ENCODE measurements around the gene CYB5R4. TPM values are rescaled to one million over a fixed set of nuclear protein-coding genes. Genes with fewer than 3 reads are reported as not detected.

The CYB5R4 gene
- total RNA-seq, 1 experiment from 2014 or later = 24.0 TPM

DNA sequence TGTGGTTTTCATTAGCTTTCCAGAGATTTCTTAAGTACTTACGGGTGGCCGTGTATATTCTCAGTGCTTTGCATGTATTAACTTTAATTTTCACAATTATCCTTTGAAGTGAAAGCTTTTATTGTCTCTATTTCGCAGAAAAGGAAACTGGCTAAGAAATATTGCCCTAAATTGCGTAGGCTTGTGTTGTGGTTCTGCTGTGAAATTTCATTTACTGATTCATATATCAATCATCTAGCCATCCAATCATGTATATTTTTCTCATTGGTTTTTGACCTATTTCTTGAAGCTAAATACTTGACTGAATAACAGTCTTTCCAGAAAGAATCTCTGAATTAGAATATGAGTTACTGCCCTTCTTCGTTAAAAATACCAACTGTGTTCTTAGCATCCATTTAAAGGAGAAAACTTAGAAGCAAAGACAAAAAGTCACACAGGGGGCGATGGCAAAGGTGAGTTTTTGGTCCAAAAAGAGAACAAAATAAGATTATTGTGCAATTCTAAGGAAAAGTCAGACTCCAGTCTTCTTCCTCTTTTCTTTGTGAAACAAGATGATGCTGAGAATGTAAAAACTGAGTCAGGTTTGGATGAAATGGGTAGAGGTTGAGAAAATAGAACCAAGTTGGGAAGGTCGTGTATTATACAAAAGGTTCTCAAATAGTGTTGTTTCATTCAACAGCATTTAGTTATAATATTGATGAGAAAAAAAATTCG is 1.4 kb downstream of the CYB5R4 start:
- intact Hi-C loops (cut with micrococcal nuclease) = no loop called here
- no peak for ATAC-seq
- POLR2A ChIA-PET = no interaction called here
- peaks cover 0 to 14% of the 10 kb centered on the region in 2 experiments; a peak in 2 of 4 replicates for H3K4me1 ChIP-seq (ENCODE audit: control insufficient read depth in 1 of 2, insufficient read depth in 2 of 2, low read length in 2 of 2)
- H4K20me1 ChIP-seq (ENCODE audit: insufficient read depth) = no peaks in the 10 kb centered on the region
- TF ChIP-seq, protein P1, sequence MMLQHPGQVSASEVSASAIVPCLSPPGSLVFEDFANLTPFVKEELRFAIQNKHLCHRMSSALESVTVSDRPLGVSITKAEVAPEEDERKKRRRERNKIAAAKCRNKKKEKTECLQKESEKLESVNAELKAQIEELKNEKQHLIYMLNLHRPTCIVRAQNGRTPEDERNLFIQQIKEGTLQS (IDR thresholded peaks at IDR 0.05) = no peak
- TF ChIP-seq EGR1 (IDR thresholded peaks at IDR 0.05; ENCODE audit: low read depth) = no peak
- TF ChIP-seq RAD21 (IDR thresholded peaks at IDR 0.05; ENCODE audit: low read depth) = no peak
- no peak for TF ChIP-seq EZH2 (IDR thresholded peaks at IDR 0.05)
- TF ChIP-seq, protein P2, sequence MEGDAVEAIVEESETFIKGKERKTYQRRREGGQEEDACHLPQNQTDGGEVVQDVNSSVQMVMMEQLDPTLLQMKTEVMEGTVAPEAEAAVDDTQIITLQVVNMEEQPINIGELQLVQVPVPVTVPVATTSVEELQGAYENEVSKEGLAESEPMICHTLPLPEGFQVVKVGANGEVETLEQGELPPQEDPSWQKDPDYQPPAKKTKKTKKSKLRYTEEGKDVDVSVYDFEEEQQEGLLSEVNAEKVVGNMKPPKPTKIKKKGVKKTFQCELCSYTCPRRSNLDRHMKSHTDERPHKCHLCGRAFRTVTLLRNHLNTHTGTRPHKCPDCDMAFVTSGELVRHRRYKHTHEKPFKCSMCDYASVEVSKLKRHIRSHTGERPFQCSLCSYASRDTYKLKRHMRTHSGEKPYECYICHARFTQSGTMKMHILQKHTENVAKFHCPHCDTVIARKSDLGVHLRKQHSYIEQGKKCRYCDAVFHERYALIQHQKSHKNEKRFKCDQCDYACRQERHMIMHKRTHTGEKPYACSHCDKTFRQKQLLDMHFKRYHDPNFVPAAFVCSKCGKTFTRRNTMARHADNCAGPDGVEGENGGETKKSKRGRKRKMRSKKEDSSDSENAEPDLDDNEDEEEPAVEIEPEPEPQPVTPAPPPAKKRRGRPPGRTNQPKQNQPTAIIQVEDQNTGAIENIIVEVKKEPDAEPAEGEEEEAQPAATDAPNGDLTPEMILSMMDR (IDR thresholded peaks at IDR 0.05 in 2 of 3, conservative IDR thresholded peaks at IDR 0.05 in 1 of 3; ENCODE audit: borderline replicate concordance in 1 of 3, insufficient read depth in 1 of 3, low read depth in 2 of 3, low read length in 2 of 3) = no peak
- no peak for TF ChIP-seq CBX3 (IDR thresholded peaks at IDR 0.05; ENCODE audit: low read depth)
- TF ChIP-seq, protein P3, sequence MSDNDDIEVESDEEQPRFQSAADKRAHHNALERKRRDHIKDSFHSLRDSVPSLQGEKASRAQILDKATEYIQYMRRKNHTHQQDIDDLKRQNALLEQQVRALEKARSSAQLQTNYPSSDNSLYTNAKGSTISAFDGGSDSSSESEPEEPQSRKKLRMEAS (IDR thresholded peaks at IDR 0.05) = no peak
- TF ChIP-seq SP1 (IDR thresholded peaks at IDR 0.05; ENCODE audit: low read depth) = no peak
- no peak for TF ChIP-seq POLR2A (IDR thresholded peaks at IDR 0.05; ENCODE audit: borderline replicate concordance, extremely low read depth, insufficient read depth, insufficient read length)
- no peak for TF ChIP-seq TCF7L2 (IDR thresholded peaks at IDR 0.05; ENCODE audit: borderline replicate concordance, extremely low read depth, insufficient read depth, insufficient read length)
- TF ChIP-seq EZH2phosphoT487 (IDR thresholded peaks at IDR 0.05; ENCODE audit: borderline replicate concordance) = no peak
- no peak for TF ChIP-seq ZNF274 (IDR thresholded peaks at IDR 0.05; ENCODE audit: low read depth, low read length)
- H3K36me3 ChIP-seq (ENCODE audit: control insufficient read depth in 1 of 2, insufficient read depth in 2 of 2, low read length in 2 of 2) = peaks cover 0 to 10% of the 10 kb centered on the region in 2 experiments; a peak in 1 of 4 replicates
- no peak overlapping the region for H3K27ac ChIP-seq (ENCODE audit: low read depth, low read length)
- no peaks in the 10 kb centered on the region for H3K9me2 ChIP-seq (ENCODE audit: insufficient read depth)
- BruUV-seq (replicated peaks) = TSS peak; percentile 52
- CTCF ChIA-PET = interaction anchor here (1.8 kb wide), 1 partner anchor 246 kb away, joined by 6 read pairs; no protein-coding TSS in a partner anchor
- H3K4me3 ChIP-seq (replicated peaks in 1 of 2; ENCODE audit: low read depth in 1 of 2, low read length in 2 of 2) = peak overlapping the region; percentile 78 to 98
- H2AFZ ChIP-seq (ENCODE audit: low read depth, low read length, poor library complexity, severe bottlenecking) = no peak overlapping the region
- peak overlapping the region; percentile 94 for H3K4me2 ChIP-seq (ENCODE audit: low read length)
- no peaks in the 10 kb centered on the region; the same call in 1 of the 2 replicates for H3K27me3 ChIP-seq (ENCODE audit: insufficient read depth, low read length)
- H3K79me2 ChIP-seq (ENCODE audit: insufficient read depth, low read length) = peaks cover 29% of the 10 kb centered on the region
- H3K9me3 ChIP-seq (ENCODE audit: control insufficient read depth in 1 of 2, insufficient read depth in 1 of 2, low read depth in 1 of 2, low read length in 2 of 2) = no peaks in the 10 kb centered on the region
- peak overlapping the region; percentile 69; the same call in 1 of the 2 replicates for H3K9ac ChIP-seq (ENCODE audit: low read length)
- RAD21 ChIA-PET (ENCODE audit: low non-redundant PET in 1 of 2, low total read pairs in 2 of 2, uncharacterized antibody in 2 of 2, unreplicated experiment in 2 of 2) = no interaction called here
- DNase-seq (ENCODE audit: low read depth, low spot score) = no peak

Data from HCT116 (cell line).